Measurements from ENCODE around the gene TMEM225. TPM values are rescaled to one million over a fixed set of nuclear protein-coding genes. Genes with fewer than 3 reads are reported as not detected.

The TMEM225 gene
- total and polyA plus RNA-seq, 10 of the 15 experiments (the other 5 are each of a cell fraction or from before 2014, with no cell fraction given) = not detected

DNA sequence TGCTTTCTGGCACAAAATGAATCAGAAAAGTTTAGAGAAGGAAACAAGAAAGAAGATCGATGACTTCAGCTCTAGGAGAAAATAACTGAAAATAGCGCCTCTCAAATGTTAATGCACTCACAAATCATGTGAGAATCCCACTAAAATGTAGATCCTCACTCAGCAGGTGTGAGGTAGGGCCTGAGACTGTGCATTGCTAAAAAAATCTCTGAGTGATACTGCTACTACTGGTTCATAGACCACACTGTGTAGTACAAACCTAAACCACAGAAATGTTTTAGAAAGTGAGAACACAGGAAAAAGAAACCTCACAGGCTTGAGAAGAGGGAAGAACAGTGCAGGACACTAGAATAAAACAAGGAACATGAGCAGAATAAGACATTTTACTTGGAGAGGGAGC is 18.5 kb upstream of the TMEM225 start (continued):
- TF ChIP-seq SMARCA5 (IDR thresholded peaks at IDR 0.05) = no peak
- TF ChIP-seq, protein P1, sequence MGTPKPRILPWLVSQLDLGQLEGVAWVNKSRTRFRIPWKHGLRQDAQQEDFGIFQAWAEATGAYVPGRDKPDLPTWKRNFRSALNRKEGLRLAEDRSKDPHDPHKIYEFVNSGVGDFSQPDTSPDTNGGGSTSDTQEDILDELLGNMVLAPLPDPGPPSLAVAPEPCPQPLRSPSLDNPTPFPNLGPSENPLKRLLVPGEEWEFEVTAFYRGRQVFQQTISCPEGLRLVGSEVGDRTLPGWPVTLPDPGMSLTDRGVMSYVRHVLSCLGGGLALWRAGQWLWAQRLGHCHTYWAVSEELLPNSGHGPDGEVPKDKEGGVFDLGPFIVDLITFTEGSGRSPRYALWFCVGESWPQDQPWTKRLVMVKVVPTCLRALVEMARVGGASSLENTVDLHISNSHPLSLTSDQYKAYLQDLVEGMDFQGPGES (IDR thresholded peaks at IDR 0.05) = no peak
- TF ChIP-seq IKZF2 (IDR thresholded peaks at IDR 0.05) = peak in 1 of 2 experiments; percentile 17; a peak in 2 of 4 replicates
- TF ChIP-seq, protein P2, sequence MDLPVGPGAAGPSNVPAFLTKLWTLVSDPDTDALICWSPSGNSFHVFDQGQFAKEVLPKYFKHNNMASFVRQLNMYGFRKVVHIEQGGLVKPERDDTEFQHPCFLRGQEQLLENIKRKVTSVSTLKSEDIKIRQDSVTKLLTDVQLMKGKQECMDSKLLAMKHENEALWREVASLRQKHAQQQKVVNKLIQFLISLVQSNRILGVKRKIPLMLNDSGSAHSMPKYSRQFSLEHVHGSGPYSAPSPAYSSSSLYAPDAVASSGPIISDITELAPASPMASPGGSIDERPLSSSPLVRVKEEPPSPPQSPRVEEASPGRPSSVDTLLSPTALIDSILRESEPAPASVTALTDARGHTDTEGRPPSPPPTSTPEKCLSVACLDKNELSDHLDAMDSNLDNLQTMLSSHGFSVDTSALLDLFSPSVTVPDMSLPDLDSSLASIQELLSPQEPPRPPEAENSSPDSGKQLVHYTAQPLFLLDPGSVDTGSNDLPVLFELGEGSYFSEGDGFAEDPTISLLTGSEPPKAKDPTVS (IDR thresholded peaks at IDR 0.05; ENCODE audit: low read depth, low read length) = no peak
- TF ChIP-seq TBL1XR1 (IDR thresholded peaks at IDR 0.05; ENCODE audit: low read depth, low read length) = no peak
- no peak for TF ChIP-seq LARP7 (IDR thresholded peaks at IDR 0.05)
- no peak for TF ChIP-seq RFX5 (IDR thresholded peaks at IDR 0.05; ENCODE audit: low read depth, low read length)
- peak; percentile 77 for TF ChIP-seq JUNB (IDR thresholded peaks at IDR 0.05)
- TF ChIP-seq ZBED1 (IDR thresholded peaks at IDR 0.05; ENCODE audit: borderline replicate concordance) = peak; percentile 50; the same call in 1 of the 2 replicates
- no peak for TF ChIP-seq POU2F2 (IDR thresholded peaks at IDR 0.05; ENCODE audit: borderline replicate concordance, low read depth, low read length)
- peak; percentile 94 for TF ChIP-seq RUNX3 (IDR thresholded peaks at IDR 0.05; ENCODE audit: low read length)
- TF ChIP-seq NFIC (IDR thresholded peaks at IDR 0.05; ENCODE audit: low read depth, low read length) = peak; percentile 80; the same call in 1 of the 2 replicates
- no peak for TF ChIP-seq GABPA (IDR thresholded peaks at IDR 0.05; ENCODE audit: low read depth)
- no peak for TF ChIP-seq RELA (IDR thresholded peaks at IDR 0.05; ENCODE audit: borderline replicate concordance, partially characterized antibody)
- no peak for TF ChIP-seq CEBPB (IDR thresholded peaks at IDR 0.05; ENCODE audit: borderline replicate concordance in 1 of 2, low read depth in 2 of 2, low read length in 2 of 2)
- TF ChIP-seq, protein P3, sequence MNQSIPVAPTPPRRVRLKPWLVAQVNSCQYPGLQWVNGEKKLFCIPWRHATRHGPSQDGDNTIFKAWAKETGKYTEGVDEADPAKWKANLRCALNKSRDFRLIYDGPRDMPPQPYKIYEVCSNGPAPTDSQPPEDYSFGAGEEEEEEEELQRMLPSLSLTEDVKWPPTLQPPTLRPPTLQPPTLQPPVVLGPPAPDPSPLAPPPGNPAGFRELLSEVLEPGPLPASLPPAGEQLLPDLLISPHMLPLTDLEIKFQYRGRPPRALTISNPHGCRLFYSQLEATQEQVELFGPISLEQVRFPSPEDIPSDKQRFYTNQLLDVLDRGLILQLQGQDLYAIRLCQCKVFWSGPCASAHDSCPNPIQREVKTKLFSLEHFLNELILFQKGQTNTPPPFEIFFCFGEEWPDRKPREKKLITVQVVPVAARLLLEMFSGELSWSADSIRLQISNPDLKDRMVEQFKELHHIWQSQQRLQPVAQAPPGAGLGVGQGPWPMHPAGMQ (IDR thresholded peaks at IDR 0.05; ENCODE audit: borderline replicate concordance) = no peak
- peak; percentile 79 for TF ChIP-seq EED (IDR thresholded peaks at IDR 0.05; ENCODE audit: low read depth)
- TF ChIP-seq RB1 (IDR thresholded peaks at IDR 0.05; ENCODE audit: borderline replicate concordance) = no peak
- no peak for TF ChIP-seq BHLHE40 (IDR thresholded peaks at IDR 0.05; ENCODE audit: borderline replicate concordance in 1 of 2, low read depth in 2 of 2, low read length in 1 of 2)
- TF ChIP-seq, protein P4, sequence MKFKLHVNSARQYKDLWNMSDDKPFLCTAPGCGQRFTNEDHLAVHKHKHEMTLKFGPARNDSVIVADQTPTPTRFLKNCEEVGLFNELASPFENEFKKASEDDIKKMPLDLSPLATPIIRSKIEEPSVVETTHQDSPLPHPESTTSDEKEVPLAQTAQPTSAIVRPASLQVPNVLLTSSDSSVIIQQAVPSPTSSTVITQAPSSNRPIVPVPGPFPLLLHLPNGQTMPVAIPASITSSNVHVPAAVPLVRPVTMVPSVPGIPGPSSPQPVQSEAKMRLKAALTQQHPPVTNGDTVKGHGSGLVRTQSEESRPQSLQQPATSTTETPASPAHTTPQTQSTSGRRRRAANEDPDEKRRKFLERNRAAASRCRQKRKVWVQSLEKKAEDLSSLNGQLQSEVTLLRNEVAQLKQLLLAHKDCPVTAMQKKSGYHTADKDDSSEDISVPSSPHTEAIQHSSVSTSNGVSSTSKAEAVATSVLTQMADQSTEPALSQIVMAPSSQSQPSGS (IDR thresholded peaks at IDR 0.05; ENCODE audit: low read length) = peak; percentile 34; the same call in 1 of the 2 replicates
- TF ChIP-seq IKZF1 (conservative IDR thresholded peaks at IDR 0.05) = no peak
- no peak for TF ChIP-seq MYC (IDR thresholded peaks at IDR 0.05; ENCODE audit: insufficient read depth, insufficient read length, insufficient replicate concordance, low read length, severe bottlenecking)
- peak; percentile 25; the same call in 1 of the 2 replicates for TF ChIP-seq CREM (IDR thresholded peaks at IDR 0.05; ENCODE audit: low read depth)
- TF ChIP-seq, protein P5, sequence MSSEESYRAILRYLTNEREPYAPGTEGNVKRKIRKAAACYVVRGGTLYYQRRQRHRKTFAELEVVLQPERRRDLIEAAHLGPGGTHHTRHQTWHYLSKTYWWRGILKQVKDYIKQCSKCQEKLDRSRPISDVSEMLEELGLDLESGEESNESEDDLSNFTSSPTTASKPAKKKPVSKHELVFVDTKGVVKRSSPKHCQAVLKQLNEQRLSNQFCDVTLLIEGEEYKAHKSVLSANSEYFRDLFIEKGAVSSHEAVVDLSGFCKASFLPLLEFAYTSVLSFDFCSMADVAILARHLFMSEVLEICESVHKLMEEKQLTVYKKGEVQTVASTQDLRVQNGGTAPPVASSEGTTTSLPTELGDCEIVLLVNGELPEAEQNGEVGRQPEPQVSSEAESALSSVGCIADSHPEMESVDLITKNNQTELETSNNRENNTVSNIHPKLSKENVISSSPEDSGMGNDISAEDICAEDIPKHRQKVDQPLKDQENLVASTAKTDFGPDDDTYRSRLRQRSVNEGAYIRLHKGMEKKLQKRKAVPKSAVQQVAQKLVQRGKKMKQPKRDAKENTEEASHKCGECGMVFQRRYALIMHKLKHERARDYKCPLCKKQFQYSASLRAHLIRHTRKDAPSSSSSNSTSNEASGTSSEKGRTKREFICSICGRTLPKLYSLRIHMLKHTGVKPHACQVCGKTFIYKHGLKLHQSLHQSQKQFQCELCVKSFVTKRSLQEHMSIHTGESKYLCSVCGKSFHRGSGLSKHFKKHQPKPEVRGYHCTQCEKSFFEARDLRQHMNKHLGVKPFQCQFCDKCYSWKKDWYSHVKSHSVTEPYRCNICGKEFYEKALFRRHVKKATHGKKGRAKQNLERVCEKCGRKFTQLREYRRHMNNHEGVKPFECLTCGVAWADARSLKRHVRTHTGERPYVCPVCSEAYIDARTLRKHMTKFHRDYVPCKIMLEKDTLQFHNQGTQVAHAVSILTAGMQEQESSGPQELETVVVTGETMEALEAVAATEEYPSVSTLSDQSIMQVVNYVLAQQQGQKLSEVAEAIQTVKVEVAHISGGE (CRISPR knock-in tag; IDR thresholded peaks at IDR 0.05) = no peak

All from GM12878 (cell line).